A549 (cell line): ENCODE measurements around the gene CUTA. TPM values are rescaled to one million over a fixed set of nuclear protein-coding genes. Genes with fewer than 3 reads are reported as not detected.
"Not testable (repeated sequence)": the region's sequence is repeated elsewhere in the genome, so short reads cannot be mapped to it uniquely, and the experiment has no call there.

Experiments
- ATAC-seq, 2 experiments: fragments of 200-7000 bp in 1 of 2; fragments of >200 bp in 1 of 2; cut with Nextera tagmentation in 1 of 2; cut with Tn5 transposase in 1 of 2; 3 replicates each; pipeline versions ENCODE4 v1.8.0 to v1.9.1; 2018 to 2020; ENCODE audit warnings: mild to moderate bottlenecking in 1 of 2, moderate library complexity in 1 of 2
- CTCF ChIA-PET: fragments of 300-600 bp; sonication (Branson Sonifier 250); formaldehyde crosslinking; extraction: SDS; loops from one replicate; lab custom pipeline; 2021; ENCODE audit warnings: antibody characterized with exemption, inconsistent platforms; lab: Yijun Ruan, JAX
- POLR2A ChIA-PET: fragments of 350-600 bp; formaldehyde crosslinking; extraction: SDS; loops from one replicate; lab custom pipeline; 2021; ENCODE audit warnings: antibody characterized with exemption, inconsistent platforms; lab: Yijun Ruan, JAX
- DNase-seq, 2 experiments: peaks; one replicate each; pipeline versions ENCODE4 v3.0.0 to v3.0.0-alpha.2; 2011 to 2016; ENCODE audit warnings: low read depth in 1 of 2, low spot score in 1 of 2
- FAIRE-seq: peaks from 2 replicates; lab custom pipeline; 2011; peaks lifted over from hg19 to GRCh38; lab: Jason Lieb, UNC
- H3K27ac ChIP-seq, 2 experiments: fragments of >200 bp; sonication (Bioruptor Twin); formaldehyde crosslinking; 3 replicates each; pipeline ENCODE4 v1.5.1; 2016 to 2017
- H3K4me1 ChIP-seq: fragments of >200 bp; sonication (Bioruptor Twin); formaldehyde crosslinking; 3 replicates; pipeline ENCODE4 v1.6.1; 2016
- H3K4me2 ChIP-seq: fragments of >200 bp; sonication (Bioruptor Twin); formaldehyde crosslinking; 3 replicates; pipeline ENCODE4 v1.6.1; 2016
- H3K4me3 ChIP-seq: fragments of >200 bp; sonication (Bioruptor Twin); formaldehyde crosslinking; 3 replicates; pipeline ENCODE4 v1.5.1; 2016
- H3K9me3 ChIP-seq: fragments of >200 bp; sonication (Bioruptor Twin); formaldehyde crosslinking; 3 replicates; pipeline ENCODE4 v1.6.1; 2016
- CHD4 ChIP-seq: fragments of 200-600 bp; sonication (generic); IDR thresholded peaks from 2 replicates; pipeline ENCODE4 v1.6.1; 2016; ENCODE audit warnings: antibody characterized with exemption, mild to moderate bottlenecking, borderline replicate concordance
- EHMT2 ChIP-seq: fragments of 200-600 bp; sonication (generic); IDR thresholded peaks from 2 replicates; pipeline ENCODE4 v1.6.1; 2016; ENCODE audit warnings: antibody characterized with exemption, low read depth, mild to moderate bottlenecking, moderate library complexity
- EP300 ChIP-seq, 2 experiments: fragments of >200 bp; sonication (Bioruptor Twin); formaldehyde crosslinking; IDR thresholded peaks; 2 replicates in 1 of 2; 3 replicates in 1 of 2; pipeline ENCODE4 v1.6.1; 2016 to 2017
- ESRRA ChIP-seq: fragments of 150-350 bp; IDR thresholded peaks from 2 replicates; pipeline ENCODE4 v1.6.1; 2014; ENCODE audit warnings: mild to moderate bottlenecking, low read length, borderline replicate concordance
- FOSB ChIP-seq: fragments of 250-450 bp; sonication (Bioruptor Pico); IDR thresholded peaks from 2 replicates; pipeline ENCODE4 v1.5.0; 2020; ENCODE audit warnings: mild to moderate bottlenecking, moderate library complexity
- GATA3 ChIP-seq: IDR thresholded peaks from 2 replicates; pipeline ENCODE4 v1.6.1; 2012; ENCODE audit warnings: borderline replicate concordance
- HOXA7 ChIP-seq: fragments of 250-450 bp; sonication (Bioruptor Pico); IDR thresholded peaks from 2 replicates; pipeline ENCODE4 v1.5.0; 2020; ENCODE audit warnings: mild to moderate bottlenecking, moderate library complexity
- JUN ChIP-seq, 2 experiments: fragments of >200 bp; sonication (Bioruptor Twin); formaldehyde crosslinking; IDR thresholded peaks; 2 replicates in 1 of 2; 3 replicates in 1 of 2; pipeline ENCODE4 v1.6.1; 2016 to 2017
- JUNB ChIP-seq: fragments of >200 bp; sonication (Bioruptor Twin); formaldehyde crosslinking; IDR thresholded peaks from 2 replicates; pipeline ENCODE4 v1.6.1; 2016
- MAFK ChIP-seq: fragments of 450-650 bp; IDR thresholded peaks from 2 replicates; pipeline ENCODE4 v1.6.1; 2014; ENCODE audit not compliant: partially characterized antibody
- NR3C1 ChIP-seq: fragments of >200 bp; sonication (Bioruptor Twin); formaldehyde crosslinking; IDR thresholded peaks from 3 replicates; pipeline ENCODE4 v1.6.1; 2017
- RCOR1 ChIP-seq: fragments of 150-350 bp; IDR thresholded peaks from 2 replicates; pipeline ENCODE4 v1.6.1; 2014; ENCODE audit warnings: antibody characterized with exemption, low read length, low read depth
- ZFP36 ChIP-seq: fragments of 450-650 bp; IDR thresholded peaks from 2 replicates; pipeline ENCODE4 v1.6.1; 2014; ENCODE audit warnings: borderline replicate concordance; ENCODE audit not compliant: partially characterized antibody
- WGBS: methylation state at CpG from one replicate; pipeline ENCODE4 v1.1.6; 2017; ENCODE audit errors: missing lambda C conversion rate; 5-methylcytosine and 5-hydroxymethylcytosine counted together
- polyA plus RNA-seq, 4 experiments: library from polyadenylated mRNA; depleted of rRNA in 3 of 4; stranded (reverse); fragments of >200 nt; fragmentation: RNase III in 1 of 4; extraction: RNeasy Plus Mini Kit Qiagen cat#74134 plus additional on column Dnase treatment in 1 of 4; gene quantifications; 2 replicates in 3 of 4; 3 replicates in 1 of 4; pipeline ENCODE4 v1.2.3, GENCODE V29; 2011 to 2017
- TF ChIP-seq, protein P1 (sequence below): fragments of >200 bp; sonication (Bioruptor Twin); formaldehyde crosslinking; IDR thresholded peaks from 2 replicates; pipeline ENCODE4 v1.6.1; 2016
- TF ChIP-seq, protein P2 (sequence below): fragments of 200-600 bp; sonication (generic); IDR thresholded peaks from 2 replicates; pipeline ENCODE4 v1.6.1; 2016; ENCODE audit warnings: antibody characterized with exemption, mild to moderate bottlenecking, moderate library complexity
- TF ChIP-seq, protein P3 (sequence below): fragments of 250-450 bp; sonication (Bioruptor Pico); IDR thresholded peaks from 2 replicates; pipeline ENCODE4 v1.5.0; 2020; ENCODE audit warnings: low read depth, mild to moderate bottlenecking, moderate library complexity
- TF ChIP-seq, protein P4 (sequence below): fragments of >200 bp; sonication (Bioruptor Twin); formaldehyde crosslinking; IDR thresholded peaks from 3 replicates; pipeline ENCODE4 v1.6.1; 2016

CUTA gene
- polyA plus RNA-seq, 2 of the 4 experiments (the other 2 are of a cell fraction) = 98.9 to 175 TPM

DNA sequence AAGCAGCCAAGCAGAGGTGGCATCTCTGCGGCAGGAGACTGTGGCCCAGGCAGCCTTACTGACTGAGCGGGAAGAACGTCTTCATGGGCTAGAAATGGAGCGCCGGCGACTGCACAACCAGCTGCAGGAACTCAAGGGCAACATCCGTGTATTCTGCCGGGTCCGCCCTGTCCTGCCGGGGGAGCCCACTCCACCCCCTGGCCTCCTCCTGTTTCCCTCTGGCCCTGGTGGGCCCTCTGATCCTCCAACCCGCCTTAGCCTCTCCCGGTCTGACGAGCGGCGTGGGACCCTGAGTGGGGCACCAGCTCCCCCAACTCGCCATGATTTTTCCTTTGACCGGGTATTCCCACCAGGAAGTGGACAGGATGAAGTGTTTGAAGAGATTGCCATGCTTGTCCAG, 13.0 kb downstream of the CUTA start (continued):
- TF ChIP-seq FOSB (CRISPR knock-in tag) = no peak
- TF ChIP-seq, protein P1, sequence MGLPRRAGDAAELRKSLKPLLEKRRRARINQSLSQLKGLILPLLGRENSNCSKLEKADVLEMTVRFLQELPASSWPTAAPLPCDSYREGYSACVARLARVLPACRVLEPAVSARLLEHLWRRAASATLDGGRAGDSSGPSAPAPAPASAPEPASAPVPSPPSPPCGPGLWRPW = no peak
- TF ChIP-seq, all 56 proteins: peak for 0

DNA sequence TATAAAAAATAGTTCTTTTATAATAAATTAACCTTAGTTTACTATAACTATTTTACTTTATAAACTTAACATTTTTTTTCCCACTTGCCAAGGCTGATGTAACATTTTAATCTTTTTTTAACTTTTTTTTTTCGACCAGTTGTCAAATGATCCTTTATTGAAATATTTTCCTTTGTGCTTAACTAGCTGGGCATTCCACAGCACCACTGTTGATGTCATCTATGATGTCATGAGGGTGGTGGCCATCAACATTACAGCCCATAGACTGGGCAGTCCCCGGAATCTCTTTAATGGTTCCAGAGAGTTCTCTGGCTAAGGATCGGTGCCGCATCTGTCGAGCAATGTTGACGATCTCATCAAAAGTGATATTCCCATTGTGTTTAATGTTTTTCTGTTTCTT, 18.0 kb downstream of the CUTA start:
- H3K4me3 ChIP-seq, FAIRE-seq, ATAC-seq, DNase-seq, H3K27ac ChIP-seq, H3K9me3 ChIP-seq, H3K4me2 ChIP-seq, POLR2A ChIA-PET, H3K4me1 ChIP-seq: not testable (repeated sequence)
- WGBS = 88% methylated on average over 3 of the region's 6 CpGs
- CTCF ChIA-PET = interaction anchor here (1.4 kb wide), 1 partner anchor 9 kb away, joined by 6 read pairs; no protein-coding TSS in a partner anchor

DNA sequence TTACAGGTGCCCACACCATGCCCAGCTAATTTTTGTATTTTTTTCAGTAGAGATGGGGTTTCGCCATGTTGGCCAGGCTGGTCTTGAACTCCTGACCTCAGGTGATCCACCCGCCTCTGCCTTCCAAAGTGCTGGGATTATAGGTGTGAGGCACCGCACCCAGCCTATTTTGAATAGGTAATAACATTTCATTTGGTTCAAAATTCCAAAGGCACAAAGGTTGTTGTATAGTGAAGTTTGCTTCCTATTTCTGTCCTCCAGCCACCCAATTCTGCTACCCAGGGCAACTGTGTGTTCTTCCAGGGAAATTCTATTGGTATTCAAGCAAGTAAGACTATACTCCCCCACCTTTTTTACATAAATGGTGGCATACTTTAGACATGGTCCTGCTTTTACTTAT, 19.3 kb downstream of the CUTA start:
- H3K4me2 ChIP-seq, H3K27ac ChIP-seq, H3K4me3 ChIP-seq, POLR2A ChIA-PET, ATAC-seq, DNase-seq, CTCF ChIA-PET, FAIRE-seq, H3K9me3 ChIP-seq: not testable (repeated sequence)
- 93% methylated on average over 3 of the region's 3 CpGs for WGBS
- peaks cover 19% of the 10 kb centered on the region for H3K4me1 ChIP-seq

DNA sequence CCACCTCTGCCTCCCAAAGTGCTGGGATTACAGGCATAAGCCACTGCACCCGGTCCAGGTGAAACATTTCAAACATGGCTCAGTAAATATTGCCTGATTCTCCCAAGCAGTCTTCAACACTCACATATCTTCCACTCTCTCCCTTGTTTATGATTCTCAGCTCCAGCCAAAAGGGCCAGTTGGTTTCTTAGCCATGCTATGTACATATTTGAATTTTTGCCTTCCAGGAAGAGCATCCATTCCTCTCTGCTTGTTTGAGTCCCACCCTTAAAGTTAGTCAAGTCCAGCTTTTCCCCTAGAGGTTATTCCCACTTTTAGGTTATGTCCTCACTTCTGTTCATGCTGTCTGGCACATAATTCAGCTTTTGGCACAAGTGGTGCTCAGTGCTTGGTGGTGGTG, 20.4 kb downstream of the CUTA start:
- no peak overlapping the region for H3K27ac ChIP-seq
- CTCF ChIA-PET = interaction anchor here (0.5 to 1.0 kb wide), 2 partner anchors 10 to 767 kb away, joined by 3 to 4 read pairs; no protein-coding TSS in a partner anchor

DNA sequence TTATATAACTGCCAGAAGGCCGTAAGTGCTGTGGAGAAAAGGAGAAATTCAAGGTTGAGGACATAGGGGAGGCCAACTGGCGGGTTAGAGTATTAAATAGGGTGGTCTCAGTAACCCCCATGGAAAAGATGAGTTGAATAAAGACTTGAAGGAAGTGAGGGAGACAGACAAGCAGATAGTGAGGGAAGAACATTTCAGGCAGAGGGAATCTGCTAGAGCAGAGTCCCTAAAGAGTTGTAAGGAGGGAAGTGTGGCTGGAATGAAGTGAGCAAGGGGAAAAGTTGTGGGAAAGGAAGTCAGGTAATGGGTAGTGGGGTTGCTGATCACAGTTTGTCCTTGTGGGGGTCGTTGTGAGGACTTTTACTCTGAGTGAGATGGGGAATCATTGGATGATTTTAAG, 24.9 kb downstream of the CUTA start:
- peak overlapping the region; percentile 74 to 94; a peak in 3 of 6 replicates for H3K27ac ChIP-seq
- peak overlapping the region; percentile 91 for H3K4me2 ChIP-seq
- H3K4me3 ChIP-seq = peak overlapping the region; percentile 81
- ATAC-seq = no peak
- no peak for DNase-seq
- peaks cover 31% of the 10 kb centered on the region for H3K4me1 ChIP-seq
- POLR2A ChIA-PET = no interaction called here
- CTCF ChIA-PET = no interaction called here
- TF ChIP-seq, protein P2, sequence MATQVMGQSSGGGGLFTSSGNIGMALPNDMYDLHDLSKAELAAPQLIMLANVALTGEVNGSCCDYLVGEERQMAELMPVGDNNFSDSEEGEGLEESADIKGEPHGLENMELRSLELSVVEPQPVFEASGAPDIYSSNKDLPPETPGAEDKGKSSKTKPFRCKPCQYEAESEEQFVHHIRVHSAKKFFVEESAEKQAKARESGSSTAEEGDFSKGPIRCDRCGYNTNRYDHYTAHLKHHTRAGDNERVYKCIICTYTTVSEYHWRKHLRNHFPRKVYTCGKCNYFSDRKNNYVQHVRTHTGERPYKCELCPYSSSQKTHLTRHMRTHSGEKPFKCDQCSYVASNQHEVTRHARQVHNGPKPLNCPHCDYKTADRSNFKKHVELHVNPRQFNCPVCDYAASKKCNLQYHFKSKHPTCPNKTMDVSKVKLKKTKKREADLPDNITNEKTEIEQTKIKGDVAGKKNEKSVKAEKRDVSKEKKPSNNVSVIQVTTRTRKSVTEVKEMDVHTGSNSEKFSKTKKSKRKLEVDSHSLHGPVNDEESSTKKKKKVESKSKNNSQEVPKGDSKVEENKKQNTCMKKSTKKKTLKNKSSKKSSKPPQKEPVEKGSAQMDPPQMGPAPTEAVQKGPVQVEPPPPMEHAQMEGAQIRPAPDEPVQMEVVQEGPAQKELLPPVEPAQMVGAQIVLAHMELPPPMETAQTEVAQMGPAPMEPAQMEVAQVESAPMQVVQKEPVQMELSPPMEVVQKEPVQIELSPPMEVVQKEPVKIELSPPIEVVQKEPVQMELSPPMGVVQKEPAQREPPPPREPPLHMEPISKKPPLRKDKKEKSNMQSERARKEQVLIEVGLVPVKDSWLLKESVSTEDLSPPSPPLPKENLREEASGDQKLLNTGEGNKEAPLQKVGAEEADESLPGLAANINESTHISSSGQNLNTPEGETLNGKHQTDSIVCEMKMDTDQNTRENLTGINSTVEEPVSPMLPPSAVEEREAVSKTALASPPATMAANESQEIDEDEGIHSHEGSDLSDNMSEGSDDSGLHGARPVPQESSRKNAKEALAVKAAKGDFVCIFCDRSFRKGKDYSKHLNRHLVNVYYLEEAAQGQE = no peak
- no peak for TF ChIP-seq JUNB
- no peak for TF ChIP-seq GATA3
- TF ChIP-seq EP300 (IDR thresholded peaks at IDR 0.05) = no peak
- FAIRE-seq = no peak
- WGBS = 48% methylated on average over 3 of the region's 3 CpGs
- H3K9me3 ChIP-seq = no peaks in the 10 kb centered on the region

More for the DNA sequence above, 20.4 kb downstream of the CUTA start:
- no peak for ATAC-seq
- Histone ChIP-seq H3K9me3 (no peaks in the 10 kb centered on the region), H3K4me1 (peaks cover 28% of the 10 kb centered on the region), H3K4me3 (no peak overlapping the region), H3K4me2 (no peak overlapping the region)
- FAIRE-seq = no peak
- POLR2A ChIA-PET = no interaction called here
- DNase-seq = no peak
- no peak for TF ChIP-seq CHD4
- no peak for TF ChIP-seq MAFK
- TF ChIP-seq, protein P3, sequence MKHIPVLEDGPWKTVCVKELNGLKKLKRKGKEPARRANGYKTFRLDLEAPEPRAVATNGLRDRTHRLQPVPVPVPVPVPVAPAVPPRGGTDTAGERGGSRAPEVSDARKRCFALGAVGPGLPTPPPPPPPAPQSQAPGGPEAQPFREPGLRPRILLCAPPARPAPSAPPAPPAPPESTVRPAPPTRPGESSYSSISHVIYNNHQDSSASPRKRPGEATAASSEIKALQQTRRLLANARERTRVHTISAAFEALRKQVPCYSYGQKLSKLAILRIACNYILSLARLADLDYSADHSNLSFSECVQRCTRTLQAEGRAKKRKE = no peak
- no peak for TF ChIP-seq RCOR1
- TF ChIP-seq NR3C1 = no peak
- TF ChIP-seq EHMT2 = no peak
- TF ChIP-seq ESRRA = no peak
- TF ChIP-seq GATA3 = no peak
- TF ChIP-seq, protein P4, sequence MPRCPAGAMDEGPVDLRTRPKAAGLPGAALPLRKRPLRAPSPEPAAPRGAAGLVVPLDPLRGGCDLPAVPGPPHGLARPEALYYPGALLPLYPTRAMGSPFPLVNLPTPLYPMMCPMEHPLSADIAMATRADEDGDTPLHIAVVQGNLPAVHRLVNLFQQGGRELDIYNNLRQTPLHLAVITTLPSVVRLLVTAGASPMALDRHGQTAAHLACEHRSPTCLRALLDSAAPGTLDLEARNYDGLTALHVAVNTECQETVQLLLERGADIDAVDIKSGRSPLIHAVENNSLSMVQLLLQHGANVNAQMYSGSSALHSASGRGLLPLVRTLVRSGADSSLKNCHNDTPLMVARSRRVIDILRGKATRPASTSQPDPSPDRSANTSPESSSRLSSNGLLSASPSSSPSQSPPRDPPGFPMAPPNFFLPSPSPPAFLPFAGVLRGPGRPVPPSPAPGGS = no peak
- TF ChIP-seq HOXA7 (CRISPR knock-in tag) = no peak
- no peak for TF ChIP-seq JUN (IDR thresholded peaks at IDR 0.05)
- TF ChIP-seq ZFP36 = no peak
- TF ChIP-seq, protein P1 = no peak
- WGBS = 81% methylated on average over 1 of the region's 1 CpG
